ENCODE data around the gene LRCH1. TPM values are rescaled to one million over a fixed set of nuclear protein-coding genes. Genes with fewer than 3 reads are reported as not detected.

LRCH1 gene
- total and polyA plus RNA-seq, 2 experiments from 2014 or later = 3.9 to 9.2 TPM

DNA sequence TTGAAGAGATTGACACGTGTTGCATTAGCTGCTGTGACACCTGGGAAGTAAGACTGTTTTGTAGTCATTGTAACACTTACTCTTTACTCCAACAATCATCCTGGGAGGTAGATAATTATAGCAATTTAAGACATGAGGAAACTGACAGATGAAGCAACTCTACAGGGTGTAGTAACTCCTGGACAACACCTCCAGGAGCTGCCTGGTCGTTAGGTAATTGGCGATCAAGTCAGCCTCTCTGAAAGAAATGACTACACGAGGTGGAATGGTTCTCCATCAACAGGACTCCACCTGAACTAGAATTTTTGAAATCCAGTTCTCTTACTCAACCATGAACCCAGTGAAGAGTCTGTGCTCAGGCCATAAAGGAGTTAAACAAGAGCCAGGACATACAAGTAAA is 43.0 kb upstream of the LRCH1 start:
- H3K4me1 Mint-ChIP-seq = no peaks in the 10 kb centered on the region
- H4K20me1 ChIP-seq (replicated peaks; ENCODE audit: insufficient read depth) = no peaks in the 10 kb centered on the region
- H3K4me3 ChIP-seq = no peak overlapping the region
- no peaks in the 10 kb centered on the region for H3K36me3 ChIP-seq (ENCODE audit: insufficient read depth)
- no peaks in the 10 kb centered on the region for H3K27me3 ChIP-seq (ENCODE audit: insufficient read depth)
- ATAC-seq (no peak), DNase-seq (ENCODE audit: low spot score) (no peak)
- no peak overlapping the region for H2AFZ ChIP-seq
- no peaks in the 10 kb centered on the region for H3K27me3 Mint-ChIP-seq (ENCODE audit: insufficient read depth, low read depth, poor library complexity)
- no peak overlapping the region for H3K4me2 ChIP-seq
- H3K9me2 ChIP-seq (ENCODE audit: insufficient read depth) = 0 out of 2 replicates have a peak, but pooled peaks cover 9% of the 10 kb centered on the region
- H3K27ac ChIP-seq (ENCODE audit: low read depth) = no peak overlapping the region
- H3K4me1 ChIP-seq (ENCODE audit: insufficient read depth) = no peaks in the 10 kb centered on the region
- no peak overlapping the region for H3K4me3 Mint-ChIP-seq
- peaks cover 2% of the 10 kb centered on the region; the same call in 1 of the 3 replicates for H3K9me3 Mint-ChIP-seq
- no peaks in the 10 kb centered on the region for H3K36me3 Mint-ChIP-seq (ENCODE audit: low read depth)
- no peaks in the 10 kb centered on the region for H3F3A ChIP-seq (replicated peaks; ENCODE audit: low read depth)
- no peaks in the 10 kb centered on the region for H3K79me2 ChIP-seq (replicated peaks; ENCODE audit: insufficient read depth)
- TF ChIP-seq POLR2AphosphoS5 (IDR thresholded peaks at IDR 0.05; ENCODE audit: low read depth) = no peak
- no peak overlapping the region for H3K27ac Mint-ChIP-seq

GRCh38 chr13:46515803-46516202 is 37.2 kb upstream of the LRCH1 start:
- H3K9me2 ChIP-seq (ENCODE audit: insufficient read depth) = 0 out of 2 replicates have a peak, but pooled peaks cover 10% of the 10 kb centered on the region
- Mint-ChIP-seq H3K4me3 (no peak overlapping the region; the same call in 2 of the 3 replicates), H3K36me3 (ENCODE audit: low read depth) (peaks cover 4% of the 10 kb centered on the region), H3K27ac (no peak overlapping the region), H3K4me1 (peaks cover 8% of the 10 kb centered on the region; the same call in 2 of the 3 replicates), H3K27me3 (ENCODE audit: insufficient read depth, low read depth, poor library complexity) (peaks cover 4% of the 10 kb centered on the region), H3K9me3 (peaks cover 5% of the 10 kb centered on the region)
- no peaks in the 10 kb centered on the region for H4K20me1 ChIP-seq (replicated peaks; ENCODE audit: insufficient read depth)
- no peak overlapping the region for H3K4me2 ChIP-seq
- no peaks in the 10 kb centered on the region for H3K27me3 ChIP-seq (ENCODE audit: insufficient read depth)
- ATAC-seq (no peak), DNase-seq (ENCODE audit: low spot score) (no peak)
- H2AFZ ChIP-seq = no peak overlapping the region
- no peaks in the 10 kb centered on the region for H3K4me1 ChIP-seq (ENCODE audit: insufficient read depth)
- no peak for TF ChIP-seq ZNF462 (CRISPR knock-in tag; IDR thresholded peaks at IDR 0.05)
- TF ChIP-seq ZNF331 (CRISPR knock-in tag; IDR thresholded peaks at IDR 0.05; ENCODE audit: low read depth) = no peak
- no peak for TF ChIP-seq EZH2 (IDR thresholded peaks at IDR 0.05; ENCODE audit: low read depth, unreplicated experiment)
- TF ChIP-seq ZNF114 (CRISPR knock-in tag; IDR thresholded peaks at IDR 0.05) = no peak
- no peak for TF ChIP-seq STAT1 (IDR thresholded peaks at IDR 0.05; ENCODE audit: unreplicated experiment)
- TF ChIP-seq NANOG (IDR thresholded peaks at IDR 0.05; ENCODE audit: borderline replicate concordance) = no peak
- TF ChIP-seq REST (IDR thresholded peaks at IDR 0.05; ENCODE audit: unreplicated experiment) = no peak
- no peak for TF ChIP-seq JUNB (IDR thresholded peaks at IDR 0.05; ENCODE audit: unreplicated experiment)
- no peak for TF ChIP-seq CREB1 (CRISPR knock-in tag; IDR thresholded peaks at IDR 0.05; ENCODE audit: low read depth)
- H3K27ac ChIP-seq (ENCODE audit: low read depth) = no peak overlapping the region
- no peak overlapping the region for H3K4me3 ChIP-seq
- H3F3A ChIP-seq (replicated peaks; ENCODE audit: low read depth) = no peaks in the 10 kb centered on the region
- H3K36me3 ChIP-seq (ENCODE audit: insufficient read depth) = no peaks in the 10 kb centered on the region
- H3K79me2 ChIP-seq (replicated peaks; ENCODE audit: insufficient read depth) = no peaks in the 10 kb centered on the region
